Fibroblast of the aortic adventitia (primary cell): ENCODE data around the gene TBL1XR1. TPM values are rescaled to one million over a fixed set of nuclear protein-coding genes. Genes with fewer than 3 reads are reported as not detected.
"Not testable (repeated sequence)": the region's sequence is repeated elsewhere in the genome, so short reads cannot be mapped to it uniquely, and the experiment has no call there.

Experiments
- DNase-seq: peaks from one replicate; pipeline ENCODE4 v3.0.0-alpha.2; 2010; ENCODE audit warnings: low read depth
- H3K4me3 ChIP-seq: 2 replicates; pipeline ENCODE4 v1.5.1; 2011; ENCODE audit warnings: low read depth, mild to moderate bottlenecking, control low read depth, low read length, moderate library complexity
- CTCF ChIP-seq: IDR thresholded peaks from 2 replicates; pipeline ENCODE4 v1.5.1; 2011; ENCODE audit warnings: mild to moderate bottlenecking, low read length, control low read depth, inconsistent platforms; ENCODE audit not compliant: insufficient read depth
- total RNA-seq: library from RNA; depleted of rRNA; stranded (reverse); fragments of >200 nt; gene quantifications from 2 replicates; pipeline ENCODE4 v1.2.3, GENCODE V29; 2012; ENCODE audit warnings: low replicate concordance

The TBL1XR1 gene
- total RNA-seq, 1 donor = 171 TPM

- peak; percentile 42 for DNase-seq
- TF ChIP-seq CTCF = no peak
- peak overlapping the region; percentile 74 for H3K4me3 ChIP-seq
Observed at GRCh38 chr3:177193688-177194268, 3.5 kb downstream of the TBL1XR1 start.

GRCh38 chr3:177193275-177193674 is 4.0 kb downstream of the TBL1XR1 start:
- DNase-seq, H3K4me3 ChIP-seq: not testable (repeated sequence)

- no peak for TF ChIP-seq CTCF
- H3K4me3 ChIP-seq = no peak overlapping the region
- peak; percentile 34 for DNase-seq
Observed at GRCh38 chr3:177190756-177191681, 6.3 kb downstream of the TBL1XR1 start.

- not testable (repeated sequence) for DNase-seq, H3K4me3 ChIP-seq
Observed at GRCh38 chr3:177190184-177190583, 7.1 kb downstream of the TBL1XR1 start.

- H3K4me3 ChIP-seq, DNase-seq: not testable (repeated sequence)
Observed at GRCh38 chr3:177188325-177188724, 9.0 kb downstream of the TBL1XR1 start.

GRCh38 chr3:177186306-177186705 is 11.0 kb downstream of the TBL1XR1 start:
- TF ChIP-seq CTCF = no peak
- DNase-seq = no peak
- H3K4me3 ChIP-seq = no peak overlapping the region

GRCh38 chr3:177185035-177185574 is 12.2 kb downstream of the TBL1XR1 start:
- H3K4me3 ChIP-seq = no peak overlapping the region
- TF ChIP-seq CTCF = no peak
- DNase-seq = no peak

- not testable (repeated sequence) for H3K4me3 ChIP-seq
- DNase-seq = peak; percentile 33
Observed at GRCh38 chr3:177184602-177185001, 12.7 kb downstream of the TBL1XR1 start.

- TF ChIP-seq CTCF = no peak
- no peak overlapping the region for H3K4me3 ChIP-seq
- no peak for DNase-seq
Observed at GRCh38 chr3:177182352-177182751, 14.9 kb downstream of the TBL1XR1 start.
